GM23248 (cell line): Measurements from ENCODE around the gene NRP2.

Experiments used
- EZH2 ChIP-seq: fragments of 200-600 bp; sonication (generic); IDR thresholded peaks from 2 replicates; pipeline ENCODE4 v1.6.1; 2018; ENCODE audit warnings: antibody characterized with exemption, mild to moderate bottlenecking; ENCODE audit not compliant: insufficient read depth, poor library complexity, severe bottlenecking
- EZH2phosphoT487 ChIP-seq: fragments of 200-600 bp; sonication (generic); IDR thresholded peaks from 2 replicates; pipeline ENCODE4 v1.6.1; 2018; ENCODE audit warnings: antibody characterized with exemption, moderate library complexity, mild to moderate bottlenecking, low read depth; ENCODE audit not compliant: insufficient read depth

DNA sequence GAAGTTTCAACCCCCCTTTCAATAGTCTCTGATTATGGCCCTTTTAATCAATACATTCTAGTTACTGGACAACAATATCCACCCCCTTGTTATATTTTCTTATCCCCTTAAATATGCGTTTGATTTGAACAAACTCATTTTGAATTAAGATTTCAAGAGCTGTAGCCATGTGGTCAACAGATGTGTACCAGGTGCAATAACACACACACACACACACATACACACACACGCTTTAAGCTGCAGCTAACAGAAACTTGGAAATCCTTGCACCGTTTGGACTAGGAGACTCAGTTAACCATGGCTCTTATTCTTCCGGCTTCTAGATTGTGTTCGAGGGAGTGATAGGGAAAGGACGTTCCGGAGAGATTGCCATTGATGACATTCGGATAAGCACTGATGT lies 82.8 kb downstream of the NRP2 start:
- TF ChIP-seq EZH2 (no peak), EZH2phosphoT487 (no peak)
